BJ (cell line): ENCODE data around the gene ZNF592. TPM values are rescaled to one million over a fixed set of nuclear protein-coding genes. Genes with fewer than 3 reads are reported as not detected.
"Not testable (repeated sequence)": the region's sequence is repeated elsewhere in the genome, so short reads cannot be mapped to it uniquely, and the experiment has no call there.

Source experiments
- CTCF ChIA-PET: fragments of 350-600 bp; formaldehyde crosslinking; extraction: SDS; loops from one replicate; lab custom pipeline; 2021; ENCODE audit warnings: antibody characterized with exemption, inconsistent platforms; lab: Yijun Ruan, JAX
- POLR2A ChIA-PET: fragments of 300-600 bp; sonication (Branson Sonifier 250); formaldehyde crosslinking; extraction: SDS; loops from one replicate; lab custom pipeline; 2021; ENCODE audit warnings: antibody characterized with exemption; lab: Charles Lee
- DNase-seq: peaks from one replicate; pipeline ENCODE4 v3.0.0-alpha.2; 2011; ENCODE audit warnings: low read depth
- H3K27me3 ChIP-seq: 2 replicates; pipeline ENCODE4 v1.6.0; 2011; ENCODE audit warnings: low read length; ENCODE audit not compliant: control insufficient read depth, insufficient read depth
- H3K36me3 ChIP-seq: 2 replicates; pipeline ENCODE4 v1.5.1; 2011; ENCODE audit warnings: low read length; ENCODE audit not compliant: control insufficient read depth, insufficient read depth
- H3K4me3 ChIP-seq: 2 replicates; pipeline ENCODE4 v1.5.1; 2011; ENCODE audit warnings: low read depth, mild to moderate bottlenecking, control low read depth, low read length
- polyA plus RNA-seq: library from polyadenylated mRNA; depleted of rRNA; stranded (reverse); fragments of >200 nt; gene quantifications from 2 replicates; pipeline ENCODE4 v1.2.3, GENCODE V29; 2011
- TF ChIP-seq, protein P1 (sequence below): IDR thresholded peaks from 2 replicates; pipeline ENCODE4 v1.5.1; 2011; ENCODE audit warnings: low read depth, mild to moderate bottlenecking, control low read depth, inconsistent platforms, low read length, moderate library complexity; ENCODE audit not compliant: insufficient read depth

The ZNF592 gene
- polyA plus RNA-seq, 1 experiment: 11.0 TPM

GRCh38 chr15:84749111-84749991, 959 bp downstream of the ZNF592 start:
- H3K27me3 ChIP-seq: no peaks in the 10 kb centered on the region
- ChIA-PET CTCF (interaction anchor here (0.6 to 1.1 kb wide), 2 partner anchors 15 to 105 kb away, joined by 3 to 5 read pairs; no protein-coding TSS in a partner anchor), POLR2A (no interaction called here)
- TF ChIP-seq, protein P1, sequence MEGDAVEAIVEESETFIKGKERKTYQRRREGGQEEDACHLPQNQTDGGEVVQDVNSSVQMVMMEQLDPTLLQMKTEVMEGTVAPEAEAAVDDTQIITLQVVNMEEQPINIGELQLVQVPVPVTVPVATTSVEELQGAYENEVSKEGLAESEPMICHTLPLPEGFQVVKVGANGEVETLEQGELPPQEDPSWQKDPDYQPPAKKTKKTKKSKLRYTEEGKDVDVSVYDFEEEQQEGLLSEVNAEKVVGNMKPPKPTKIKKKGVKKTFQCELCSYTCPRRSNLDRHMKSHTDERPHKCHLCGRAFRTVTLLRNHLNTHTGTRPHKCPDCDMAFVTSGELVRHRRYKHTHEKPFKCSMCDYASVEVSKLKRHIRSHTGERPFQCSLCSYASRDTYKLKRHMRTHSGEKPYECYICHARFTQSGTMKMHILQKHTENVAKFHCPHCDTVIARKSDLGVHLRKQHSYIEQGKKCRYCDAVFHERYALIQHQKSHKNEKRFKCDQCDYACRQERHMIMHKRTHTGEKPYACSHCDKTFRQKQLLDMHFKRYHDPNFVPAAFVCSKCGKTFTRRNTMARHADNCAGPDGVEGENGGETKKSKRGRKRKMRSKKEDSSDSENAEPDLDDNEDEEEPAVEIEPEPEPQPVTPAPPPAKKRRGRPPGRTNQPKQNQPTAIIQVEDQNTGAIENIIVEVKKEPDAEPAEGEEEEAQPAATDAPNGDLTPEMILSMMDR: no peak
- peak overlapping the region; percentile 91 for H3K4me3 ChIP-seq
- no peaks in the 10 kb centered on the region for H3K36me3 ChIP-seq
- no peak for DNase-seq

DNA sequence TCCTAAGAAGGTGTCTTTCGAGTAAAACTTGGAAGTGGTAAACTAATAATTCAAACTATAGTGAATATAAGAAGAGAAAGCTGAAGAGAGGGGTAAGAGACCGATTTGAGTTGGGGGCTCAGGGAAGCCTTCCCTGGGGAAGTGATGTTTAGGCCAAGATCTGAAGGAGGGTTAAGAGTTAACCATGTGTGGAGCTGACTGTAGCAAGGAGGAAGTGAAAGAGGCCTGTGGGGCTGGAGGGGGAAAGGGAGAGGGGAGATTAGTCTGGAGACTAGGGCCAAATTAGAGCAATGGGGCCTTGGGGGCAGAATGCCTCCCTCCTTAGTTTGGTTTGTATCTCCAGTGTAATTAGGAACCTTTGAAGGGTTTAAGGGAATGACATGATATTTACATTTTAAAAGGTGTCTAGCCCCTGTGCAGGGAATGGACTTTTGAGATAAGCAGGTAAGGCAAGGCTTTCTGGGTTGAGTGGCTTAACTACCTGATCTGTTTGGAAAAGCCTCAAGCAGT, 2.2 kb downstream of the ZNF592 start:
- Histone ChIP-seq H3K27me3 (no peaks in the 10 kb centered on the region), H3K4me3 (no peak overlapping the region), H3K36me3 (no peaks in the 10 kb centered on the region)
- DNase-seq: no peak
- ChIA-PET CTCF (interaction anchor here (1.1 kb wide), 1 partner anchor 128 kb away, joined by 3 read pairs; no protein-coding TSS in a partner anchor), POLR2A (no interaction called here)
- TF ChIP-seq, protein P1: no peak

GRCh38 chr15:84751721-84752120, 3.3 kb downstream of the ZNF592 start:
- CTCF ChIA-PET: interaction anchor here (1.1 to 1.9 kb wide), 3 partner anchors 25 to 177 kb away, joined by 3 to 5 read pairs (median 4); no protein-coding TSS in a partner anchor

GRCh38 chr15:84752195-84752594, 3.8 kb downstream of the ZNF592 start:
- H3K27me3 ChIP-seq: no peaks in the 10 kb centered on the region
- H3K36me3 ChIP-seq: no peaks in the 10 kb centered on the region
- CTCF ChIA-PET: interaction anchor here (1.4 to 1.9 kb wide), 2 partner anchors 24 to 176 kb away, joined by 4 to 5 read pairs; no protein-coding TSS in a partner anchor
- TF ChIP-seq, protein P1: no peak
- H3K4me3 ChIP-seq: no peak overlapping the region
- POLR2A ChIA-PET: no interaction called here
- DNase-seq: no peak

More at GRCh38 chr15:84751721-84752120, 3.3 kb downstream of the ZNF592 start:
- H3K36me3 ChIP-seq, H3K4me3 ChIP-seq, DNase-seq, H3K27me3 ChIP-seq, POLR2A ChIA-PET: not testable (repeated sequence)

GRCh38 chr15:84752700-84753099, 4.3 kb downstream of the ZNF592 start:
- ChIA-PET CTCF (interaction anchor here (1.4 to 1.9 kb wide), 2 partner anchors 24 to 176 kb away, joined by 4 to 5 read pairs; no protein-coding TSS in a partner anchor), POLR2A (no interaction called here)
- TF ChIP-seq, protein P1: no peak
- Histone ChIP-seq H3K4me3 (no peak overlapping the region), H3K27me3 (no peaks in the 10 kb centered on the region), H3K36me3 (no peaks in the 10 kb centered on the region)
- DNase-seq: no peak

- POLR2A ChIA-PET, H3K36me3 ChIP-seq: not testable (repeated sequence)
- CTCF ChIA-PET: interaction anchor here (1.9 kb wide), 1 partner anchor 12 kb away, joined by 5 read pairs; no protein-coding TSS in a partner anchor
Observed at GRCh38 chr15:84754889-84755288, 6.5 kb downstream of the ZNF592 start.

More at GRCh38 chr15:84754889-84755288, 6.5 kb downstream of the ZNF592 start:
- not testable (repeated sequence) for H3K27me3 ChIP-seq, H3K4me3 ChIP-seq, DNase-seq
